HCT116 (cell line): ENCODE measurements around the gene DPF3. TPM values are rescaled to one million over a fixed set of nuclear protein-coding genes. Genes with fewer than 3 reads are reported as not detected.

ENCODE experiments used
- ATAC-seq: fragments of 200-7000 bp; cut with Tn5 transposase; 2 replicates; pipeline ENCODE4 v1.9.1; 2020; ENCODE audit warnings: mild to moderate bottlenecking, moderate library complexity
- BruUV-seq: library from RNA; stranded (reverse); fragments of 400-500 nt; replicated peaks from 2 replicates; lab custom pipeline; 2021; lab: Mats Ljungman, UMichigan
- CTCF ChIA-PET: fragments of 300-600 bp; sonication (Branson Sonifier 250); formaldehyde crosslinking; loops from one replicate; lab custom pipeline; 2021; ENCODE audit warnings: antibody characterized with exemption; lab: Charles Lee
- POLR2A ChIA-PET: fragments of 300-600, 350-600 bp; sonication (Branson Sonifier 250); formaldehyde crosslinking; loops from one replicate; lab custom pipeline; 2021; ENCODE audit warnings: antibody characterized with exemption; lab: Charles Lee
- RAD21 ChIA-PET, 2 experiments: fragments of 300-600 bp; sonication (Branson Sonifier 250); formaldehyde crosslinking; loops; one replicate each; lab custom pipeline; 2023; ENCODE audit warnings: low total read pairs in 2 of 2; ENCODE audit not compliant: uncharacterized antibody in 2 of 2, unreplicated experiment in 2 of 2, low non-redundant PET in 1 of 2; lab: Charles Lee
- DNase-seq: peaks from one replicate; pipeline ENCODE4 v3.0.0-alpha.2; 2010; ENCODE audit warnings: low read depth, low spot score
- H2AFZ ChIP-seq: fragments of 200-600 bp; shearing (Covaris generic), sonication (generic); 2 replicates; pipeline ENCODE4 v1.6.1; 2017; ENCODE audit warnings: low read depth, mixed run types, mixed read lengths, antibody characterized with exemption, low read length; ENCODE audit not compliant: poor library complexity, severe bottlenecking
- H3K27ac ChIP-seq: 2 replicates; pipeline ENCODE4 v1.5.1; 2012; ENCODE audit warnings: low read depth, low read length
- H3K27me3 ChIP-seq: fragments of 200-600 bp; sonication (generic); 2 replicates; pipeline ENCODE4 v1.6.1; 2016; ENCODE audit warnings: mixed run types, low read length, mixed read lengths; ENCODE audit not compliant: insufficient read depth
- H3K36me3 ChIP-seq, 2 experiments: fragments of 200-500 bp in 1 of 2; fragments of 200-600 bp in 1 of 2; sonication (Bioruptor generic) in 1 of 2; sonication (generic) in 1 of 2; 2 replicates each; pipeline versions ENCODE4 v1.5.1 to v1.6.1; 2014 to 2016; ENCODE audit warnings: low read length in 2 of 2, inconsistent platforms in 1 of 2, mixed read lengths in 1 of 2, mixed run types in 1 of 2; ENCODE audit not compliant: insufficient read depth in 2 of 2, control insufficient read depth in 1 of 2
- H3K4me1 ChIP-seq, 2 experiments: fragments of 200-600 bp in 1 of 2; sonication (generic) in 1 of 2; 2 replicates each; pipeline versions ENCODE4 v1.5.1 to v1.6.1; 2012 to 2017; ENCODE audit warnings: low read length in 2 of 2, inconsistent platforms in 1 of 2, mild to moderate bottlenecking in 1 of 2, mixed read lengths in 1 of 2, mixed run types in 1 of 2, moderate library complexity in 1 of 2; ENCODE audit not compliant: insufficient read depth in 2 of 2, control insufficient read depth in 1 of 2
- H3K4me2 ChIP-seq: fragments of 200-600 bp; sonication (generic); 2 replicates; pipeline ENCODE4 v1.6.1; 2017; ENCODE audit warnings: mixed run types, low read length, mixed read lengths
- H3K4me3 ChIP-seq, 2 experiments: fragments of 200-600 bp in 1 of 2; sonication (generic) in 1 of 2; replicated peaks in 1 of 2; 2 replicates each; pipeline ENCODE4 v1.5.1; 2011 to 2016; ENCODE audit warnings: low read length in 2 of 2, control low read depth in 1 of 2, low read depth in 1 of 2, mild to moderate bottlenecking in 1 of 2, mixed read lengths in 1 of 2, mixed run types in 1 of 2
- H3K79me2 ChIP-seq: fragments of 200-600 bp; sonication (generic); 2 replicates; pipeline ENCODE4 v1.6.1; 2017; ENCODE audit warnings: mild to moderate bottlenecking, mixed run types, low read length, moderate library complexity, mixed read lengths; ENCODE audit not compliant: insufficient read depth
- H3K9ac ChIP-seq: fragments of 200-600 bp; sonication (generic); 2 replicates; pipeline ENCODE4 v1.6.1; 2016; ENCODE audit warnings: low read length, mixed read lengths
- H3K9me2 ChIP-seq: fragments of 200-600 bp; sonication (generic), shearing (Covaris generic); 2 replicates; pipeline ENCODE4 v1.6.1; 2017; ENCODE audit warnings: mixed run types, mild to moderate bottlenecking, moderate library complexity; ENCODE audit not compliant: insufficient read depth
- H3K9me3 ChIP-seq, 2 experiments: fragments of 200-500 bp in 1 of 2; fragments of 200-600 bp in 1 of 2; sonication (Bioruptor generic) in 1 of 2; sonication (generic) in 1 of 2; 2 replicates each; pipeline ENCODE4 v1.6.1; 2014 to 2017; ENCODE audit warnings: low read length in 2 of 2, mixed read lengths in 2 of 2, inconsistent platforms in 1 of 2, low read depth in 1 of 2, mild to moderate bottlenecking in 1 of 2, mixed run types in 1 of 2, moderate library complexity in 1 of 2; ENCODE audit not compliant: control insufficient read depth in 1 of 2, insufficient read depth in 1 of 2
- H4K20me1 ChIP-seq: fragments of 200-600 bp; sonication (generic), shearing (Covaris generic); 2 replicates; pipeline ENCODE4 v1.6.1; 2017; ENCODE audit warnings: mixed run types, mild to moderate bottlenecking, moderate library complexity; ENCODE audit not compliant: insufficient read depth
- EGR1 ChIP-seq: IDR thresholded peaks from 2 replicates; pipeline ENCODE4 v1.6.1; 2012; ENCODE audit warnings: low read depth
- EZH2 ChIP-seq: fragments of 200-600 bp; sonication (generic); IDR thresholded peaks from 2 replicates; pipeline ENCODE4 v1.6.1; 2017; ENCODE audit warnings: antibody characterized with exemption, mixed run types
- EZH2phosphoT487 ChIP-seq: fragments of 200-600 bp; IDR thresholded peaks from 2 replicates; pipeline ENCODE4 v1.6.1; 2018; ENCODE audit warnings: antibody characterized with exemption, borderline replicate concordance
- FOSL1 ChIP-seq: IDR thresholded peaks from 2 replicates; pipeline ENCODE4 v1.6.1; 2012; ENCODE audit warnings: low read depth
- JUND ChIP-seq: IDR thresholded peaks from 2 replicates; pipeline ENCODE4 v1.6.1; 2012
- POLR2A ChIP-seq: IDR thresholded peaks from 2 replicates; pipeline ENCODE4 v1.7.0; 2011; ENCODE audit warnings: borderline replicate concordance; ENCODE audit not compliant: insufficient read depth, insufficient read length; ENCODE audit errors: extremely low read depth
- POLR2AphosphoS5 ChIP-seq: IDR thresholded peaks from 2 replicates; pipeline ENCODE4 v1.6.1; 2011; ENCODE audit warnings: mild to moderate bottlenecking, low read depth, low read length, moderate library complexity
- RAD21 ChIP-seq: IDR thresholded peaks from 2 replicates; pipeline ENCODE4 v1.6.1; 2012; ENCODE audit warnings: low read depth, mild to moderate bottlenecking
- SIN3A ChIP-seq: IDR thresholded peaks from 2 replicates; pipeline ENCODE4 v1.6.1; 2012; ENCODE audit warnings: low read depth
- SP1 ChIP-seq: IDR thresholded peaks from 2 replicates; pipeline ENCODE4 v1.6.1; 2012; ENCODE audit warnings: low read depth
- intact Hi-C: fragments of 100-400 bp; cut with micrococcal nuclease; formaldehyde crosslinking; loops from 2 replicates; pipeline ENCODE4 v1.10.0; 2022
- total RNA-seq: library from RNA; stranded (reverse); gene quantifications from one replicate; pipeline ENCODE4 v1.2.1, GENCODE V29; 2021; ENCODE audit not compliant: unreplicated experiment
- TF ChIP-seq, protein P1 (sequence below): IDR thresholded peaks from 2 replicates; pipeline ENCODE4 v1.6.1; 2012
- TF ChIP-seq, protein P2 (sequence below), 3 experiments: fragments of 200-600 bp in 1 of 3; sonication (generic) in 1 of 3; IDR thresholded peaks in 2 of 3; conservative IDR thresholded peaks in 1 of 3; 2 replicates each; pipeline ENCODE4 v1.5.1; 2012 to 2017; ENCODE audit warnings: low read depth in 2 of 3, low read length in 2 of 3, antibody characterized with exemption in 1 of 3, borderline replicate concordance in 1 of 3, control low read depth in 1 of 3, mild to moderate bottlenecking in 1 of 3, mixed read lengths in 1 of 3, mixed run types in 1 of 3, moderate library complexity in 1 of 3; ENCODE audit not compliant: insufficient read depth in 1 of 3
- TF ChIP-seq, protein P3 (sequence below): IDR thresholded peaks from 2 replicates; pipeline ENCODE4 v1.6.1; 2012; ENCODE audit warnings: low read depth
- TF ChIP-seq, protein P4 (sequence below): IDR thresholded peaks from 2 replicates; pipeline ENCODE4 v1.6.1; 2011; ENCODE audit warnings: mild to moderate bottlenecking, low read length, moderate library complexity; ENCODE audit not compliant: insufficient replicate concordance; ENCODE audit errors: extremely low read depth
- TF ChIP-seq, protein P5 (sequence below): IDR thresholded peaks from 2 replicates; pipeline ENCODE4 v1.6.1; 2012

Gene DPF3
- total RNA-seq, 1 experiment from 2014 or later = 0.27 TPM

DNA sequence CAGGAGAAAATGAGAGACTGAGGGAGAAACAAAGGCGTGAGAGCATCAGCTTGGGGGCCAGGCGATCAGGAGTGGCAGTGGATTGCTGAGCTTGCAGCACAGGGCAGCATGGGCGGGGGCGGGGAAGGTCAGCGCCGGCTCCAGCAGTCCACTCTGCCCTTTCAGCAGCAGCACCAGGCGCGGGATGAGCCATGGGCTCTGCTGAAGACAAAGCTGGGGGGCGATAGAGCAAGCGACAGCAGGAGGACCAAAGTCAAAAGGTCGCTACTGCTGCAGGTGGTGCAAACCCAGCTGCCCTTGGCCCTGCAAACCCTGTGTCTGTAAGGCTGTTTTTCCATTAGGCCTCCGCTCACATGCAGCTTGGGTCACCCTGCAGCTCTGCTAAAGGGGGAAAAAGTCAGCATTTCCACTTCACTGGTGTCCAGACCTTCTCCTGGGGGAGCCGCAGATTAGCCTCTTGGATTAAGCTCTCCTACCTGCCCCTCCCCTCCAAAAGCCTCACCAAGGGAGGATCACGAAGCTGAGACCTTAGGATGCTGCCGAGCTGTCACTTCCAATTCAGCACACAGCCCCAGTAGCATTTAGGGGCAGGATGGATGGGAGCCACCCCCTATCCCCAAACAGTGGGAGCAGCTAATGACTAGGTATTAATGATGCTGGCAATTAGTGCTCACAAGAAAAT is 204.8 kb downstream of the DPF3 start:
- TF ChIP-seq POLR2A (no peak), POLR2AphosphoS5 (no peak), FOSL1 (no peak), SP1 (no peak), RAD21 (no peak), EZH2 (no peak), EGR1 (no peak), SIN3A (no peak), EZH2phosphoT487 (no peak), JUND (no peak)
- TF ChIP-seq, protein P1, sequence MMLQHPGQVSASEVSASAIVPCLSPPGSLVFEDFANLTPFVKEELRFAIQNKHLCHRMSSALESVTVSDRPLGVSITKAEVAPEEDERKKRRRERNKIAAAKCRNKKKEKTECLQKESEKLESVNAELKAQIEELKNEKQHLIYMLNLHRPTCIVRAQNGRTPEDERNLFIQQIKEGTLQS = no peak
- TF ChIP-seq, protein P2, sequence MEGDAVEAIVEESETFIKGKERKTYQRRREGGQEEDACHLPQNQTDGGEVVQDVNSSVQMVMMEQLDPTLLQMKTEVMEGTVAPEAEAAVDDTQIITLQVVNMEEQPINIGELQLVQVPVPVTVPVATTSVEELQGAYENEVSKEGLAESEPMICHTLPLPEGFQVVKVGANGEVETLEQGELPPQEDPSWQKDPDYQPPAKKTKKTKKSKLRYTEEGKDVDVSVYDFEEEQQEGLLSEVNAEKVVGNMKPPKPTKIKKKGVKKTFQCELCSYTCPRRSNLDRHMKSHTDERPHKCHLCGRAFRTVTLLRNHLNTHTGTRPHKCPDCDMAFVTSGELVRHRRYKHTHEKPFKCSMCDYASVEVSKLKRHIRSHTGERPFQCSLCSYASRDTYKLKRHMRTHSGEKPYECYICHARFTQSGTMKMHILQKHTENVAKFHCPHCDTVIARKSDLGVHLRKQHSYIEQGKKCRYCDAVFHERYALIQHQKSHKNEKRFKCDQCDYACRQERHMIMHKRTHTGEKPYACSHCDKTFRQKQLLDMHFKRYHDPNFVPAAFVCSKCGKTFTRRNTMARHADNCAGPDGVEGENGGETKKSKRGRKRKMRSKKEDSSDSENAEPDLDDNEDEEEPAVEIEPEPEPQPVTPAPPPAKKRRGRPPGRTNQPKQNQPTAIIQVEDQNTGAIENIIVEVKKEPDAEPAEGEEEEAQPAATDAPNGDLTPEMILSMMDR (IDR thresholded peaks at IDR 0.05 in 2 of 3, conservative IDR thresholded peaks at IDR 0.05 in 1 of 3; ENCODE audit: borderline replicate concordance in 1 of 3, insufficient read depth in 1 of 3, low read depth in 2 of 3, low read length in 2 of 3) = no peak
- TF ChIP-seq, protein P3, sequence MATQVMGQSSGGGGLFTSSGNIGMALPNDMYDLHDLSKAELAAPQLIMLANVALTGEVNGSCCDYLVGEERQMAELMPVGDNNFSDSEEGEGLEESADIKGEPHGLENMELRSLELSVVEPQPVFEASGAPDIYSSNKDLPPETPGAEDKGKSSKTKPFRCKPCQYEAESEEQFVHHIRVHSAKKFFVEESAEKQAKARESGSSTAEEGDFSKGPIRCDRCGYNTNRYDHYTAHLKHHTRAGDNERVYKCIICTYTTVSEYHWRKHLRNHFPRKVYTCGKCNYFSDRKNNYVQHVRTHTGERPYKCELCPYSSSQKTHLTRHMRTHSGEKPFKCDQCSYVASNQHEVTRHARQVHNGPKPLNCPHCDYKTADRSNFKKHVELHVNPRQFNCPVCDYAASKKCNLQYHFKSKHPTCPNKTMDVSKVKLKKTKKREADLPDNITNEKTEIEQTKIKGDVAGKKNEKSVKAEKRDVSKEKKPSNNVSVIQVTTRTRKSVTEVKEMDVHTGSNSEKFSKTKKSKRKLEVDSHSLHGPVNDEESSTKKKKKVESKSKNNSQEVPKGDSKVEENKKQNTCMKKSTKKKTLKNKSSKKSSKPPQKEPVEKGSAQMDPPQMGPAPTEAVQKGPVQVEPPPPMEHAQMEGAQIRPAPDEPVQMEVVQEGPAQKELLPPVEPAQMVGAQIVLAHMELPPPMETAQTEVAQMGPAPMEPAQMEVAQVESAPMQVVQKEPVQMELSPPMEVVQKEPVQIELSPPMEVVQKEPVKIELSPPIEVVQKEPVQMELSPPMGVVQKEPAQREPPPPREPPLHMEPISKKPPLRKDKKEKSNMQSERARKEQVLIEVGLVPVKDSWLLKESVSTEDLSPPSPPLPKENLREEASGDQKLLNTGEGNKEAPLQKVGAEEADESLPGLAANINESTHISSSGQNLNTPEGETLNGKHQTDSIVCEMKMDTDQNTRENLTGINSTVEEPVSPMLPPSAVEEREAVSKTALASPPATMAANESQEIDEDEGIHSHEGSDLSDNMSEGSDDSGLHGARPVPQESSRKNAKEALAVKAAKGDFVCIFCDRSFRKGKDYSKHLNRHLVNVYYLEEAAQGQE = no peak
- TF ChIP-seq, protein P4, sequence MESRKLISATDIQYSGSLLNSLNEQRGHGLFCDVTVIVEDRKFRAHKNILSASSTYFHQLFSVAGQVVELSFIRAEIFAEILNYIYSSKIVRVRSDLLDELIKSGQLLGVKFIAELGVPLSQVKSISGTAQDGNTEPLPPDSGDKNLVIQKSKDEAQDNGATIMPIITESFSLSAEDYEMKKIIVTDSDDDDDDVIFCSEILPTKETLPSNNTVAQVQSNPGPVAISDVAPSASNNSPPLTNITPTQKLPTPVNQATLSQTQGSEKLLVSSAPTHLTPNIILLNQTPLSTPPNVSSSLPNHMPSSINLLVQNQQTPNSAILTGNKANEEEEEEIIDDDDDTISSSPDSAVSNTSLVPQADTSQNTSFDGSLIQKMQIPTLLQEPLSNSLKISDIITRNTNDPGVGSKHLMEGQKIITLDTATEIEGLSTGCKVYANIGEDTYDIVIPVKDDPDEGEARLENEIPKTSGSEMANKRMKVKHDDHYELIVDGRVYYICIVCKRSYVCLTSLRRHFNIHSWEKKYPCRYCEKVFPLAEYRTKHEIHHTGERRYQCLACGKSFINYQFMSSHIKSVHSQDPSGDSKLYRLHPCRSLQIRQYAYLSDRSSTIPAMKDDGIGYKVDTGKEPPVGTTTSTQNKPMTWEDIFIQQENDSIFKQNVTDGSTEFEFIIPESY = no peak
- TF ChIP-seq, protein P5, sequence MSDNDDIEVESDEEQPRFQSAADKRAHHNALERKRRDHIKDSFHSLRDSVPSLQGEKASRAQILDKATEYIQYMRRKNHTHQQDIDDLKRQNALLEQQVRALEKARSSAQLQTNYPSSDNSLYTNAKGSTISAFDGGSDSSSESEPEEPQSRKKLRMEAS = no peak
- intact Hi-C loops = no loop called here
- CTCF ChIA-PET = no interaction called here
- Histone ChIP-seq H3K36me3 (no peaks in the 10 kb centered on the region), H3K9me2 (no peaks in the 10 kb centered on the region), H3K9ac (no peak overlapping the region), H3K27ac (no peak overlapping the region), H3K9me3 (no peaks in the 10 kb centered on the region), H3K4me3 (no peak overlapping the region), H4K20me1 (no peaks in the 10 kb centered on the region), H3K4me1 (no peaks in the 10 kb centered on the region), H3K79me2 (no peaks in the 10 kb centered on the region), H3K27me3 (no peaks in the 10 kb centered on the region; the same call in 1 of the 2 replicates), H2AFZ (no peak overlapping the region), H3K4me2 (no peak overlapping the region)
- RAD21 ChIA-PET = no interaction called here
- BruUV-seq = no TSS peak
- no peak for ATAC-seq
- POLR2A ChIA-PET = no interaction called here
- no peak for DNase-seq
